GM18507 (cell line): ENCODE results near the gene KCNAB1.
"Not testable (repeated sequence)": the region's sequence is repeated elsewhere in the genome, so short reads cannot be mapped to it uniquely, and the experiment has no call there.

Experiments used
- DNase-seq: peaks from one replicate; pipeline ENCODE4 v3.0.0; 2011; ENCODE audit warnings: low read depth; ENCODE audit not compliant: insufficient read length; ENCODE audit errors: extremely low spot score
- FAIRE-seq: peaks from 2 replicates; lab custom pipeline; 2011; peaks lifted over from hg19 to GRCh38; lab: Jason Lieb, UNC

The KCNAB1 gene

GRCh38 chr3:156209631-156210335 is 89.4 kb downstream of the KCNAB1 start:
- FAIRE-seq, result no peak
- DNase-seq, result no peak

- no peak for FAIRE-seq
- no peak for DNase-seq
These were observed 91.2 kb downstream of the KCNAB1 start for GRCh38 chr3:156211583-156211982.

GRCh38 chr3:156214676-156215075 is 94.3 kb downstream of the KCNAB1 start:
- FAIRE-seq, result no peak

GRCh38 chr3:156215751-156216150 is 95.4 kb downstream of the KCNAB1 start:
- DNase-seq (no peak), FAIRE-seq (no peak)

More at GRCh38 chr3:156214676-156215075, 94.3 kb downstream of the KCNAB1 start:
- no peak for DNase-seq

- FAIRE-seq, result no peak
- DNase-seq, result no peak
These were observed 95.8 kb downstream of the KCNAB1 start for GRCh38 chr3:156216216-156216615.

- no peak for FAIRE-seq
- DNase-seq, result no peak
These were observed 96.5 kb downstream of the KCNAB1 start for GRCh38 chr3:156216852-156217251.

GRCh38 chr3:156217674-156218352 is 97.4 kb downstream of the KCNAB1 start:
- FAIRE-seq, result no peak
- DNase-seq, result no peak

- DNase-seq, result no peak
- FAIRE-seq, result no peak
These were observed 98.0 kb downstream of the KCNAB1 start for GRCh38 chr3:156218353-156218744.

- DNase-seq, FAIRE-seq: not testable (repeated sequence)
These were observed 102.0 kb downstream of the KCNAB1 start for GRCh38 chr3:156222381-156222780.

GRCh38 chr3:156224046-156224445 is 103.7 kb downstream of the KCNAB1 start:
- not testable (repeated sequence) for FAIRE-seq

GRCh38 chr3:156226676-156227420 is 106.5 kb downstream of the KCNAB1 start:
- FAIRE-seq (no peak), DNase-seq (no peak)

More at GRCh38 chr3:156224046-156224445, 103.7 kb downstream of the KCNAB1 start:
- not testable (repeated sequence) for DNase-seq

- DNase-seq (no peak), FAIRE-seq (no peak)
These were observed 107.3 kb downstream of the KCNAB1 start for GRCh38 chr3:156227704-156228103.

GRCh38 chr3:156230278-156230900 is 110.0 kb downstream of the KCNAB1 start:
- no peak for FAIRE-seq
- no peak for DNase-seq

- FAIRE-seq, DNase-seq: not testable (repeated sequence)
These were observed 110.8 kb downstream of the KCNAB1 start for GRCh38 chr3:156231221-156231620.

- no peak for DNase-seq
- FAIRE-seq, result no peak
These were observed 113.5 kb downstream of the KCNAB1 start for GRCh38 chr3:156233876-156234275.

- FAIRE-seq, result no peak
- no peak for DNase-seq
These were observed 116.3 kb downstream of the KCNAB1 start for GRCh38 chr3:156236556-156237260.

GRCh38 chr3:156240642-156241041 is 120.3 kb downstream of the KCNAB1 start:
- DNase-seq (no peak), FAIRE-seq (no peak)

GRCh38 chr3:156246961-156247725 is 126.8 kb downstream of the KCNAB1 start:
- no peak for FAIRE-seq
- DNase-seq, result no peak

- FAIRE-seq (no peak), DNase-seq (no peak)
These were observed 130.2 kb downstream of the KCNAB1 start for GRCh38 chr3:156250550-156250949.
